Tongue (tissue), 2 donors: ENCODE results near the gene PPP2R5C. TPM values are rescaled to one million over a fixed set of nuclear protein-coding genes. Genes with fewer than 3 reads are reported as not detected.

ENCODE experiments used
- DNase-seq: peaks from one replicate; pipeline ENCODE4 v3.0.0-alpha.2; 2015
- total RNA-seq: library from RNA; depleted of rRNA; stranded (reverse); fragments of >200 nt; gene quantifications from one replicate; pipeline ENCODE4 v1.2.3, GENCODE V29; 2014

PPP2R5C gene
- total RNA-seq, 1 donor from 2014 or later, result 86.2 TPM

DNA sequence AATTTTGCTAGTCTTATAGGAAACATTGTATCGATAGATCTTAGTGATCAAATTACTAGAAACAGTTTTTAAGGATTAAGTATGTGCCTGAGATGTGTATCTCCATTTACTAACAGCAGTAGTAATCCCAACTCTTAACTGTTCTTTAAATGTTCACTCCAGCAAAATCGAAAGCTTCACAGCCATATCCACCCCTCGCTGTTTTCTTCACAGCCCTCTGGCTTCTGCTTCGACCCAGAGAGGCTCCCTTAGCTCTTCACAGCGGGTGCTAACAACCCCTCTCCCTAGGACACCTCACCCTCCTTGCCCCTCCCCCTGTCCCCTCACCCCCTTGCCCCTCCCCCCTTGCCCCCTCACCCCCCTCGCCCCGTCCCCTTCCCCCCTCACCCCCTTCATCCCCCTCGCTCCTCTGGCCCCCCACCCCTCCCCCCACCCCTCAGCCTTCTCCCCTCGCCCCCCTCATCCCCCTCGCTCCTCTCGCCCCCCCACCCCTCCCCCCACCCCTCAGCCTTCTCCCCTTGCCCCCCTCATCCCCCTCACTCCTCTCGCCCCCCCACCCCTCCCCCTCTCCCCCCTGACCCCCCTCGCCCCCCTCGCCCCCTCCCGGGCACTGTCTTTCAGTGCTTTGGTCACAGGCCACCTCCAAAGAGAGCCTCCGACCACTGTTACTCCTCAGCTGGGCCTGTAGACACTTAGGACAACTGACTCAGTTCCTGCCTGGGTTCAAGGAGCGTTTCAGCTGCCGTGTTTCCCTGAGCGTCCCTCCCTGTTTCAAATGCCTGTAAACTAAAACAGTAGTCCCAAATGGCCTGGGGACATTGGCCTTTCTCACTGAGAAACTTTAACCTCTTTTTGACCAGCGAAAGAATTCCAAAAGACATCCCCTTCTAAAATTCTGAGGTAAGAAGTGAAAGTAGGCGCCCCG lies 156.8 kb downstream of the PPP2R5C start:
- DNase-seq, result no peak

DNA sequence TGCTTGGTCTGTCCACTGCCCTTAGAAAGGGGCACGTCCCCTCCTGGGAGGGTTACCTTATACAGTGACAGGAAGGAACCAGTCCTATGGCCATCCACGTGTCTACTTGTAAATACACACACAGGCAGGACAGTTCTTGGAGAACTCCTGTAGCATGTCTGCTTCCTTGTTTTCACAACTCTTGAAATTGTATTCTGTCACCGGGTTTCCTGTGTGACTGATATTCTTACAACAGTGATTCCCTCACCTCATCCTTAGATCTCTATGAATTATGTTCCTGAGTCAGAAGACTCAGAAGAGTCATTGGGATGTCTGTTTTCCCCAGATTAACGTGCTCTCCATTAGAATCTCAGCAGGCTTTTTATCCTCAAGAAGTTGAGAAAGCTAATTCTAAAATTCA lies 158.8 kb downstream of the PPP2R5C start:
- no peak for DNase-seq

DNA sequence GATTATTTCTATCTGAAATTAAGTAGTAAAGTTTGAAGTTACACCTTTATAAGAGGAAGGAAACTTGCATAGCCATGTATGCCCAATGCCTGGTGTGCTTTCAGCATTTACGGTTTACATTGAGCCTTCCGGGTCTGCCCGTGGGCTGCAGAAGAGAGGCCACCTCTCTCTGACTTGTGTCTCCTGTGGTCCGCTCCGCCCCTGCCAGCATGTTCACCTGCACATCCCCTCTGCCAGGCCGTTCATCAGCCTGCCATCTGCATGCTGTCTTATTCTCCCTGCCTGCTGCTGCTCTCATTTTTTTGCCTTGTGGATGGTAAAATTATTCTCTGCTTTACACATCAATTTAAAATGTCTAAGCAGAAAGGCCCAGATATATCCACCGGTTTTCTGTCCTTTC lies 161.4 kb downstream of the PPP2R5C start:
- no peak for DNase-seq

DNA sequence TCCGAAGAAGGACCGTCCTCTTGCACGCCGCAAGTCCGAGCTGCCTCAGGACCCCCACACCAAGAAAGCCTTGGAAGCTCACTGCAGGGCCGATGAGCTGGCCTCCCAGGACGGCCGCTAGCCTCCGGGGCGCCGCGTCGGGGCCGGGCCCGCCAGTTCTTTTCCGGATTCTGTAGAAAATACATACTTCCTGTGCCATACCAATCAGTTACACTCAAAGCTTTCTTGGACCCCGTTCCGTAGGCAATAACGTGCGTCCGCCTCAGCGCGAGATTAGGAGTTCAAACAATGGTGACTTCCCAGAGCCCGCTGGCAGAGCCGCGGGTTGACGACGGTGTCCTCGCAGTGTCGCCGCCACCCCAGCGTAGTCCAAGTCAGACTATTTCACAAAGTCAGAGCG lies 163.6 kb downstream of the PPP2R5C start:
- no peak for DNase-seq

DNA sequence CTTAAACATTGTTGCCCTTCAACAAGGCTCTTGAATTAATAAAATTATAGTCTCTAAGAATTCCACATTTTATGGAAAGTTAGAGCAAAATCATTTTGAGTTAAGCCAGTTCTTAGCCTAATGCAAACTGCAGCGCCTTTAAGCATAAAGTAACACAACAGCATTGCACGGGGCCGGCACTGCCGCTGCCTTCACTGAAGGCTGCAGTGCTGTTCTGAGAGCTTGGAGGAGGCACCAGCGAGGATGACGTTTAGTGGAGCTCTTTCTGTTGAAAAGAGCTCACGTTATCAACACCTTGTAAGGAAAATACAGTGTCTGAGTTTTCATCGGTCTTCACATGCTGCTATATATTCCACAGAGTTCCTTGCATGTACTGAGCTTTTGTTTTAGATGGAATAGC lies 164.6 kb downstream of the PPP2R5C start:
- no peak for DNase-seq

DNA sequence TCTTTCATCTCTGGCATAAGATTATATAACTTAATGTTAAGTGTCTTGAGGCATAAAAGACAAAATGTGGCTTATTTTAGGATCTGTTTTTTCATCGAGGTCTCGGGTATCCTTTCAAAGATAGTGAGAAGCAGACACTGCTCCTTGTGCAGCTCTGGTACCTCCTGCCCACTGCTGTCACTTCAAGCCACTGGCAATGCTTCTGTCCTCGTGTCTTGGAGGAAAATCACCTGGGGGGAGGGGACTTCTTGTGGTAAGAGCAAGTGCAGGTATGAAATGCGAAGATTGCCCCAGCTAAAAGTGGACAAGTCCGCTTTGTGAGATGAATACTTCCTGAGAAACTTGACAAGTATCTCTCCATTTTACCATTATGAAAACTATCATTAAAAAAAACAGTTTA lies 165.1 kb downstream of the PPP2R5C start:
- no peak for DNase-seq

DNA sequence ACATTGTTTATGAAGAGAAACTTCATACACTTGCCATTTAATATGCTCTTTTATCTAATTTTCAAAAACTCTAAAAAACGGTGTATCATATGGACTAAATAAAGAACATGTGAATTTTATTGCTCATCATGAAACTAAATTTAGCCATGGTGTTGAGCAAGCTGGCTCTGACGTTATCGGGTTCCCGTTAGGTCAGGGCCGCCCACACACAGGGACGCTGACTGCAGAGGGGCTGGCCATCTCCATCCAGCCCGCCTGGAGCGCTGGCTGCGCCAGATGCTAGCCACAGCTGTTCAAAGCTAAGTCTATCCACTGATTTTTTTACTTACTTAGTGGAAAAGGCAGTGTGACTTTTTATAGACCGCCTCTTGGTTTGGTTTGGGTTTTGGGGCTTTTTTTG lies 166.3 kb downstream of the PPP2R5C start:
- DNase-seq, result peak; percentile 90

DNA sequence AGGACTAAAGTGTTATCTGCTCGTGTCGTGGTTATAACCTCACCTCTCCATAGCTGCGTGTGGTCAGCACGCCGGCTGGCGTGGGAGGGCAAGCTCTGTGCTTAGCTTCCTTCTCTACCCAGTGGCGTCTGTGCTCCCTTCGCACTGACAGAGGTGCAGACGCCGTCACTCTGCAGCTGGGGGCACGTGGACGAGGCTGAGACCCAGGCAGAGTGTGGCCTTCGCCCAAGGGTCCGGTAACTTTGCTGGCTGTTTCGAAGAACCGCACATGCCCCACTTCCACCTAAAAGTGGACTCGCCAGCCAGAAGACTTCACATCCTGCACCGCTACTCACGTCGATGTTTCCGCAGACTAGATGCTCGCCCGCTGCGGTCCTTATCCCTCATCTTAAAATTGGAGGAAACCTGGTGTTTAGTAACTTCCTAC lies 166.9 kb downstream of the PPP2R5C start:
- DNase-seq, result no peak

DNA sequence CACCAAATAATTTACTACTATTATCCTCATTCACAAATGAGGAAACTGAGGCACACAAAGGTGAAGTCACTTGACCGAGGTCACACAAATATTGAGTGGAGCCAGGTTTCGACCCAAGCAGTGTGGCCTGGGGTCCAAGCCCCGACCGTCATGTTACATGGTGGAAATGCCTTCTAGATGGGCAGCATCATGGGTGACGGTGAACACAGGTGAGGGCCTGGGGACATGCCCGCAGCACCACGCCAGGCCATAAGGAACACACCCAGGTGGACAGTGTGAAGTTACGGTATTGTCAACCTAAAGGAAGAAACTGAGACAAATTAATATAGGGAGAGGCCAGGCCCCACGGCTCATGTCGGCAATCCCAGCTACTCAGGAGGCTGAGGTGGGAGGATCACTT lies 167.6 kb downstream of the PPP2R5C start:
- DNase-seq, result no peak

DNA sequence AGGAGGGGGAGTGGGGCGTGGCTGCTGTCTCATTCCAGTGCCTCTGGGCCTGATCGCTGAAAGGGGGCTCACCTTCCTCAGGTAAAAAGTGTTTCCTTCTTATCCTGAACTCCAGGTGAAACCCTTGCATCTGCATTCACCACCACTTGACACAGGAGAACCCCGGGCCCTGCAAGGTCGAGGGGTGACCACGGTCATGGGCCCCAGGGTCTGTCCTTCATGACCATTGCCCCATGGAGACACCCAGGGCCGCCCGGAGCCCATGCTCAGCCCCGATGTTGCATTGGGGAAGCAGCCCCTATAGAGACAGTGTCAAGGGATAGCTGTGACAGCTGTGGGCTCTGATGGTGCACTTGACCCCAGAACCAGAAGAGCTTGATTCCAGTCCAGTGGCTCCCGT lies 168.4 kb downstream of the PPP2R5C start:
- DNase-seq, result no peak

DNA sequence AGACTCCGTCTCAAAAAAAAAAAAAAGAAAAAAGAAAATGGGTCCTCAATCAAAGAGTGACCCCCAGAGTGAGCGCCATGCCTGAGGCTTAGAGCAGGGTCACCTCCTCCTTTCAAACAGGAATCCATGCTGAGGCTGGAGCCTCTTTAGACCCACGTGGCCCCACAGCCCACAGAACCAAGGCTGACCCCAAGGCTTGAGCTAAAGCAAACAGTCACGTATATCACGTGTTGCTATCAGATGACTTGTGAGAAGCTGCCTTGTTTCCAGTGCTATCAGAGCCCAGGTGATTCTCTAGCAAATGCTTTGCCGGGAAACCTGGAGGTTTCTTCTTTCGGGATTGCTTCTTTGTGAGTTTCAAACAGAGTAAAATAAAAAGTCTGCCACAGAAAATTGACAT lies 171.2 kb downstream of the PPP2R5C start:
- no peak for DNase-seq

DNA sequence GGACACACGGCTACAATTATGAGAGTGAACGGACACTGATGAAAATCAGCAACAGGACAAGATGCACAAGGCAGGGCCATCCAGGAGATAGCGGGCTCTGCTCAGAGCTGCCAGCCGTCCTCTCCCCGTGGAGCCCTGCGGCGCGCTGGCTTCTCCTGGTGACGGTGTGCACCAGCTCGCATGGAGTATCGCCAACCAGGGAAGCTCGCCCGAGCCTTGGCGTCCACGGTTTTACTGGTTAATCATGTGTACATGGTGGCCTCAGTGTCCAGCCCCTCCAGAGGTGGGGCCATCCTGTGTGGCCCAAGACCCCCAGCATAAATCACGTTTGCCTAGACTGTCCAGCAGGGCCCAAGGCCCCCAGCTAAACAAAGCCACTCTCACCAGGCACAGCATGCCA lies 171.7 kb downstream of the PPP2R5C start:
- DNase-seq, result no peak

DNA sequence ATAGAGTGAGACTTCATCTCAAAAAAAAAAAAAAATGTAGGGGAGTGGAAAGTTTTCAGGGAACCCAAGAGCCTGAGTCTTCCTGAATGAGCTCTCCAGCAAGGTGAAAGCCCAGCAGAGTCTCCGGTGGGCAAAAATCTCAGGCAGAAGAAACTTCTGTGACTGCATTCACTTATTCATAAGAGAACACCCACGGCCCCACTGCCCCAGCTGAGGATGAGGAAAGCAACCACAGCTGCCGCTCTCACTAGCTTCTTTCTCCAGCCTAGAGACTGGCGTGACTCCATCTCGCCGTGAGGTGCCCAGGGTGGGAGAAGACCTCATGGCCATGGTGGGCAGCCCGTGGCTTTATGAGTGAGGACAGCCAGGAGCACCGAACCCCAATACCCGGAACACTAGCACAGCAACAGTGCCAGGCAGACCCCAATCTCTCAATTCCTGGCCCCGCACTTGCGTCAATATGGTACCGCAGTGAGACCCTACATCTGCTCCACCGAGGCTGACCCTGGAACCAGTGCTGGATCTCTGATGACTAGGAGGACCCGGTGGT lies 173.2 kb downstream of the PPP2R5C start:
- no peak for DNase-seq

DNA sequence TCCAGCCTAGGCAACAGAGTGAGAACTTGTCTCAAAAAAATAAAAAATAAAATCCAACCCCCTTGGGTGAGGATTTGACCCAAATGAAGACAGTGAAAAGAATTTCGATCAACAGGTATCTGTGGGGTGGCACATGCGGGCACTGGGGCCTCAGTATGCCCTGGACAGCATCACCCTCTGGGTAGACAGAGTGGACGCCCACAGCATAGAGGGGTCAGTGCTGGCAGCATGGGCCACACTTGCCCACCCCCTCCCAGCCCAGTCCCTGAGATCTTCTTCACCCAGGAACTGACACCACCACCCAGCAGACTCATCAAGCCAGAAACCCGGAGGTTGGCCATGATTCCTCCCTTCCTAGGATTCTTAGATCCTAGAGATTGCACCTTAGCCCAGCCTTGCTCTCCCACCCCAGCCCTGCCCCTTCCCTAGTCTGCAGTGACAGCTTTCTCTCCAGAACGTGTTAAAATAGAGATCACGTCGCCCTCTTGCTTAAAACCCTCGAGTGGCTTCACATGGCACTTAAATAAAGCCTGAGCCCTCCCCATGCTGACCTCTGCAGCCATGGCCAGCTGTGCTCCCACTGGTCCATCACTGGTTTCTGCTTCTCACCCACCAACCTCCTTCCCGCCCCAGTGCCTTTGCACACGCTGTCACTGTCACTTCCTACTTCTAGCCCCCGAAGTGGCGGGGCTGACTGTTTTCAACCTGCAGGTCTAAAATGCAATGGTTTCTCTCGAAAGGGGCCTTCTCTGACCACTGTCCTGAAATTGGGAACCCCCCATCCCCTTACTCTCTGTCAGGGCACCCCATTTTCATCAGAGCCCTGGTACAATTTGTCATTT lies 176.6 kb downstream of the PPP2R5C start:
- DNase-seq, result no peak

DNA sequence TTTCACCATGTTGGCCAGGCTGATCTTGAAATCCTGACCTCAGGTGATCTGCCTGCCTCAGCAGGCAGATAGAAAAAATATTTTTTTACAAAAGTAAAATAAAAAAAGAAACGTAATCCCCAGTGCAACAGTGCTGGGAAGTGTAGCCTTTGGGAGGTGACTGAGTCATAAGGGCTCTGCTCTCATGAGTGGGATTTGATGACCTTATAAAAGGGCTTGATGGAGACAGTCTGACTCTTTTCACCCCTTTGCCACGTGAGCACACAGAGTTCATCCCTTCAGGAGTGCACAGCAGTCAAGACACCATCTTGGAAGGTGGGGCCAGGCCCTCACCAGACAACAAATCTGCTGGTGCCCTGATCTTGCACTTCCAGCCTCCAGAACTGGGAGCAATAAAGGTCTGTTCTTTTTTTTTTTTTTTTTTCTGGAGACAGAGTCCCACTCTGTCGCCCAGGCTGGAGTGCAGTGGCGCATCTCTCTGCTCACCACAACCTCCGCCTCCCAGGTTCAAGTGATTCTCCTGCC lies 178.2 kb downstream of the PPP2R5C start:
- DNase-seq, result no peak

DNA sequence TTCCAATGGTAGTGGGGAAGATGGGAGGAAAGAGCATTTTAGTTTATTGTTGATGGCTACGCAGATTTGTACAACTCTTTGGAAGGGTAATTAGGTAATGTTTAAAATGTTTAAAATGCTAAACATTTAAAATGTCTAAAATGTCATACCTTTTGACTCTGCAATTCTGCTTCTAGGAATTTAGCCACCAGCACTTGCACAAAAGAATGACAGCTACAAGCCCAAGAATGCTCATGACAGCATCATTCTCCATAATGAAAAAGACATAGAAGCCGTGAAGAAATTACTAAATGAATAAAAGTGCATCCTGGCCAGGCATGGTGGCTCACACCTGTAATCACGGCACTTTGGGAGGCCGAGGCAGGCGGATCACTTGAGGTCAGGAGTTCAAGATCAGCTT lies 182.9 kb downstream of the PPP2R5C start:
- DNase-seq, result no peak

DNA sequence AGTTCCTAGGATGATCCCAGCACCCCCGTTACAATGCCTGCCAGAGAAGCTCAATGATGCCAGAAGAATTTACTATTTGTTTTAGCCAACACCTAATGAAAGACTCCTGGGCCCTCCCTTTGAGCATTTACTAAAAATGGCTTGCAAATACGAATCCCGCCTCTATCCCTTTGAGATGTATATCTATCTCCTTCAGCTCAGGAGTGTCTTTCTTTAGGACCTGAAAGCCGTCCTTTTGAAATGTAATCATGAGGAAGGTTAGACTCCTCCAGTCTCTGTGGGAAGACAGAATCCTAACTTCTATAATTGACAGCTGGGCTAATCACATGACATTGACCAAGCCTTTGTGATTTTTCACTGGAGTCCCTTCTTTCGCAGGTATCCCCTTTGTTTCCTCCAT lies 183.7 kb downstream of the PPP2R5C start:
- DNase-seq, result no peak

DNA sequence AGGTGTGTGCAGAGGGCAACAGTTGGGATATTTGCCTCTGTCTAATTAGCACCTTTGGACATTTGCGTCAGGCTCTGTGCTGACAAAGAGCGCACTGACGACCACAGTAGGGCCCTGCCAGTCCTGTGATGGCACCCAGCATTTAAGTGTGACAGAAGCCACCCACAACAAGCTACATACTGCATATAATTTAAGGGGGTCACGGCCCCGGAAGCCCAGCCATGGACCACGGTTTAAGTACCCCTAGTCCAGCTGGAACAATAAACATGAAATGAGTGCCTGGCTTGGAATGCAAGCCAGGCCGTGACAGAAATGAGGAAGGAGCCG lies 186.0 kb downstream of the PPP2R5C start:
- DNase-seq, result no peak

DNA sequence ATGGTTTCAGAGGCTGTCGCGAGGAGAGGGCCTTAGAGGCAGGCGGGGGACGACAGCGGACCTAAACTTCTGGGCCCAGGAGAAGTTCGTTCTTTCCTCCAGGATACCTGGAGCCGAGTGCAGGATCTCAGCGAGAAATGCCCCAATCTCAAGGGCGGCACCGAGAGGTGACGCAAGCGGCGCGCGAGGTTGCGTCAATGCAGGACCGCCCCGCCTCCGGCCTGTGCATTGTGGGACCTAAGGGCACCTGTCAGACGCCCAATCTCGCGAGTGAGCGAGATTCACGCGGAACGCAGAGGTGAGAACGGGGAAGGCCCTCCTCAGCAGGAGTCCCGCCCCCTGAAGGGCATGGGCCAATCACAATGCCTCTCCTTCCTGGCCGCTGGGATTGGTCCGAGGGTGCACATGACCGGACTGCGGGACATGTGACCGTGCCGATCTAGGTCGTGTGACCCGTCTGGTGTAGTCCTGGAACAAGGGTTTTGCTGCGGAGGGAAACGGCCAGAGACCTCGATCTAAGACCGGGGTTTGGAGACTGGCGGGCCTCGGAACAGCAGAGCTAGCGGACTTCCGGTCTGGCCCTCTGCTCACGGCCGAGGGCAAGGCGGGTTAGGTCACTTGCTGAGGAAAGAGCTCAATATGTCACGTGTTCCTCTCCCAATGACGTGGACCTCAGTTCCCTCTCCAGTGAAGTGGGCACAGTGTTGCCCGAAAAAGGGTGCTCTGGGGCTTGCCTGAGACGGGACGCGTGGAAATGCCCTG lies 186.6 kb downstream of the PPP2R5C start:
- DNase-seq, result peak; percentile 100

DNA sequence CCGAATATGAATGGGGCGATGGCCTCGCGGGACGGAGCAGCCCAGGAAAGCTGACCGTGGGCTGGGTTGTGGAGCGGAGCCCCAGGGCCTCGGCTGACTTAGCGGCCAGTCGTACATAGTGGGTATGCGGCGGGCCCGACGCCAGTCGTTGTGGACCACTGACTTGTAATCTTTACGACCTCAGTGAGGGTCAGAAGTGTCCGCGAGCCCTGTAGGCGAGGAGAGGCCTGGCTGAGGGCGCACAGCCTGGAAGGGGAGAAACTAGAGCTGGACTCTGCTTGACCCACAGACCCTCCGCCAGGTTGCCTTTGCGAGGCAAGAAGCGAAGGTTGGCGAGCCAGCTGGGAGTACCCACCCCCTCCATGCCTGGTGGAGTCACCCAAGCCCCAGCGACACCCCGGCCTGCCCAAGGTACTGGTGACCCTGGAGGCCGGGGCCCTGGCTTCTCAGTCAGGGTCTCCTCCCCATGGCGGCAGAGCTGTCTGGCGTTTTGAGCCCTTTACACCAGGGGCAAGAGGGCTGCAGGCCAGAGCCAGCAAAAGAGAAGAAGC lies 187.2 kb downstream of the PPP2R5C start:
- DNase-seq, result no peak

DNA sequence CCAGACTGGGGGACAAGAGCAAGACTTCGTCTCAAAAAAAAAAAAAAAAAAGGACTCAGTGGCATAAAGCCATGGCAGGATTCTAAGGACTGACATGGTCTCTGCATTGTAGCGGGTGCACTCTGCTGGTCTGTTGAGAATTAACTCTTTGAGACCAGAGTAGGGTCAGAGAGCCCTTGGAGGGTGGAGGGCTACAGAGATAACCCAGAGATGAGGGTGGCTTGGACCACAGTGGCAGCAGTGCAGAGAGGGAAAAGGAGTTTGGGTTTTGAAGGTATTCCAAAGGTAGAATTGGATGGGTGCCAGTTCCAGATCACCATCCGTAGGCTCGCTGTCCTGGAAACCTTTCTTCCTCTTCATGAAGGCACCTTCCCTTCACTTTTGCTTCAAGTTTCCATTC lies 188.6 kb downstream of the PPP2R5C start:
- DNase-seq, result no peak
